Stromal cell of bone marrow (primary cell): ENCODE measurements around the gene PPP2R3A.
A peak's percentile ranks its signal among the peaks of the same experiment; 100 is the strongest.
"Not testable (repeated sequence)": the region's sequence is repeated elsewhere in the genome, so short reads cannot be mapped to it uniquely, and the experiment has no call there.

Experiments
- DNase-seq: peaks from one replicate; pipeline ENCODE4 v3.0.0-alpha.2; 2012; ENCODE audit warnings: low read depth

PPP2R3A gene

DNA sequence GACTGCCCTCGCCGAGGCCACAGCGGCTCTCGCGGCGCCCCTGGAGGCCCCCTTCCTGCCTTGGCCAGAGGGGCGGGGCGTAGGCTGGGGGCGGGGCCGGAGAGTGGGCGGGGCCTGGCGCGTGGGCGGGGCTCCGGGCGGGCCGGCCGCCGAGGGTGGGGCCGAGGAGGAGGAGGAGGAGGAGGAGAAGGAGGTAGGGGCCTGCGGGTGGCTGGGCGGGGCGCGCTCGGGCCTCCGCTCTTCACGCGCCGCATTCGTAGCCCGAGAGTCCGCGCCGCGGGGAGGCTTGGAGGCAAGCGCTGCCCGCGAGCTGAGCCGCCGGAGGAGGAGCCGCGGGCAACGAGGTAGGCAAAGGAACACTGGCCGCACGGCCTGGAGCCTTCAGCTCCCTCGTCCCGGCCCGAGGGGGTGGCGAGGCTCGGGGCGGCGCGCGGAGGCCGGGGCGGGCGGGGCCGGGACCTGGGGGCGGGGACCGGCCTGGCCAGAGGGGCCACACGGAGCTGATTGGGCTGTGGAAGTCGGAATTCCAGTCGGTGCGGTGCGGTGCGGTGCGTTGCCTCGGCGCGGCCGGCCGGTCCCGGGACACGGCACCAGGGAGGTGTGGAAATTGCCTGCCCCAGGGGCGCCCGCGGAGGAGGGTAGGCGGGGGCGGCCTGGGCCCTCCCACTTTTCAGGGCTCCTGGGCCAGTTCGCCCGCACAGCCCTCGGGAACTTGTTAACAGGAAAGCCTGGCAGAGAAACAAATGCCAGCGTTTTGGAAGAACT lies at the start of gene PPP2R3A:
Gene PPP2R3A (plus strand): TSS at position 223 of the 765 bp plus-strand sequence. CDS start 35,771 bp downstream, outside the sequence.
- DNase-seq = peak; percentile 77

GRCh38 chr3:135916310-135916709 lies 49.2 kb upstream of the PPP2R3A start:
- DNase-seq = no peak

DNA sequence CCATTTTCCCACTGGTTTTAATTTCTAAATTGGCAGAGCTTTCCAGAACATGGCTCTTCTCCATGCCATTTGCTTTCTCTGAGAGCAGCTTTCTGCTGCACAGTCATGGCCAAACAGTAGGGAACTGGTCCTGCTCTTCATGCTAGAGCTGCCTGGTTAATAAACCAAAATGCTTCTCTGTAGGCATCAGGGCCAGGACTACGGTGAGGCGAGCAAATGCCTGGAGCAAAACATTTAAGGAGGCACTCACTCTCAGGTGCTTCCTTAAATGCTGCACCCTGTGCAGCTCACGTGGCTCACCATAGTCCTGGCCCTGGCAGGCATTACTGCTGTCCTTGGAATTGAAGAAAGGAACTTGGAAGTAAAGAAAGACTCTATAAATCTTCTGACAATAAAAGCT lies 48.5 kb upstream of the PPP2R3A start:
- DNase-seq = no peak

GRCh38 chr3:135917927-135918597 lies 47.5 kb upstream of the PPP2R3A start:
- DNase-seq = no peak

GRCh38 chr3:135918600-135918999 lies 46.9 kb upstream of the PPP2R3A start:
- DNase-seq = peak; percentile 28

- DNase-seq = no peak
Measured at GRCh38 chr3:135920275-135920674, 45.3 kb upstream of the PPP2R3A start.

DNA sequence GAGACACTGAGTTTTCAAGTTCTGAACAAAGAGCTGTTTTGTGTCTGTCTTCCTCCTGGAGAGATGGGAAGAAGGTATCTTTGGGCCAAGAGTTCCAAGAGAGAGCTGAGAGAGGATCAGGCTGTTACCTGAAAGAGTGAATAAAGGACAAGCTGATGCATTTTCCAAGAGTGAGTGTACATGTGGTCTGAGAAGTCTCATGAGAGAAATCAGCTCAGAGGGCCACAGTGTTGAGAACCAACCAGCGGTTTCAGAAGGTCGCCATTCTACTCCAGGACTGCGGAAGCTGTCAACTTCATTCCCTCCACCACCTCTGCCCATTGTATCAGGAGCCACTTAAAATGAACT lies 42.7 kb upstream of the PPP2R3A start:
- no peak for DNase-seq

GRCh38 chr3:135924506-135924905 lies 41.0 kb upstream of the PPP2R3A start:
- DNase-seq = no peak

GRCh38 chr3:135926664-135927063 lies 38.9 kb upstream of the PPP2R3A start:
- DNase-seq = no peak

DNA sequence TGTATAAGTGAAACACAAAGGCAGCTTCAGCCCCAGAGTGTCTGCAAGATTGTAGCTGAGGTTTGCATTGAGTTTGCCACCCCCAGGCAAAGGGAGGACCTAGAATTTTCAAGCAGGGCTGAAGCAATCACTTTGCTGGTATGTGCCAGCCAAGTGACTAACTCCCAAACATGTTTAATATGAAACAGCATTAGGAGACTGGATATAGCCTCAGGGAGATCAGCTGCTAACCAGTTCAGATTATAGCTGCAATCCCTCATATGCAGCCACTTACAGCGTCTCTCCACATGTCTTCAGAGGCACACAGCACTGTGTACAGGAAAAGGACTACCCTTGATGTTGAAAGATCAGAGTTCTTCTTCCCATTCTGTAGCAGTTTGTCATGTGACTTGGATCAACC lies 38.4 kb upstream of the PPP2R3A start:
- DNase-seq = no peak

DNA sequence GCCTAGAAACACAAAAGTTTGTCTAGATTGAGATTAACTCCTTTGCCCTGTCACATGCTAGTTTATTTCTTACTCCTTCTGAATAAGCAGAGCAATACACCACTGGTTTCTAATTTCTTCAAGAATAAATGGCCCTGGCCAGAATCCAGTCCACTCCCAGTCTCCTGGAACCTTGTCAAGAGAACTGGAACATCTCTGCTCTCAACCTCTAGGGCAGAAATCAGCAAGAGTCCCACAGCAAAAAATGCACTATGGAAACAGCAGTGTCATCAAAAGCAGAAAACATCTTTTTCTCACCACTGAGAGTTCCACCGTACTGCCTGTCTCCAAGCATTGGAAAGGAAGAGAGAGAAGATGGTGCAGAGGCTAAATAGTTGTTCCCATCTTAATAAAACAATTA lies 35.9 kb upstream of the PPP2R3A start:
- peak; percentile 68 for DNase-seq

DNA sequence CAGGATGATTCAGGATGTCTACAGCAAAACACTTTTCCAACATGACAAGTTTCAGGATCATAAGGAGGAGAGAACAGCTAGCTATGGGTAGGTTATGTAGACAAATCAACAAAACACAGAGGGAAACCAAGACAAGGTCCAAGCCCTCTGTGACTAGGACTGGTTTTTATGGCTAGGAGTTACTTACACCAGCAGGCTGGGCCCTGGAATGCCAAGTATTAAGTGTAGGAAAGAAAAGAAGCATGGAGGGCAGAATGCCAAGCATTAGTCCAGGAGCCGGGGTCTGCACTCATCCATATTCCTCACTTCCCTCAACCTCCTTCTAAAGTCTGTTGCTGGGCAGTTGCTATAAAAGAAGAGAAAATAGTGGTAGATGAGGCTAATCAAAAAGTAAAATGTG lies 35.3 kb upstream of the PPP2R3A start:
- no peak for DNase-seq

DNA sequence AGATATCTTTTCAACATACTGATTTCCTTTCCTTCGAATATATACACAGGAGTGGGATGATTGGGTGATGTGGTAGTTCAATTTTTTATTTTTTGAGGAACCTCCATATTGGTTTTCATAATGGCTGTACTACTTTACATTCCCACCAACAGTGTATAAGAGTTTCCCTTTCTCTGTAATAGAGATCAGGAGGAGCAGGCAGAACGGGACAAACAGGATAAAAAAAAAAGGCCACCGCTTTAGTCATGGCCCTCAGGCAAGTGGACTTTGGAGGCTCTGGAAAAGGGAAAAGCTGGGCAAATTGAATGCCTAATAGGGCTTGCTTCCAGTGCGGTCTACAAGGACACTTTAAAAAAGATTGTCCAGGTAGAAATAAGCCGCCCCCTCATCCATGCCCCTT lies 30.4 kb upstream of the PPP2R3A start:
- DNase-seq = not testable (repeated sequence)

DNA sequence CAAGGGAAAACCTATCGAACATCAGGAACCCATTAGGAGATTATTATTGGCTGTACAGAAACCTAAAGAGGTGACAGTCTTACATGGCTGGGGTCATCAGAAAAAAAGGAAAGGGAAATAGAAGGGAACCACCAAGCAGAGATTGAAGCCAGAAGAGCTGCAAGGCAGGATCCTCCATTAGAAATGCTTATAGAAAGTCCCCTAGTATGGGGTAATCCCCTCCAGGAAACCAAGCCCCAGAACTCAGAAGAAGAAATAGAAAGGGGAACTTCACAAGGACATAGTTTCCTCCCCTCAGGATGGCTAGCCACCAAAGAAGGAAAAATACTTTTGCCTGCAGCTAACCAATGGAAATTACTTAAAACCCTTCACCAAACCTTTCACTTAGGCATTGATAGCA lies 27.8 kb upstream of the PPP2R3A start:
- not testable (repeated sequence) for DNase-seq

GRCh38 chr3:135944831-135945230 lies 20.7 kb upstream of the PPP2R3A start:
- no peak for DNase-seq

DNA sequence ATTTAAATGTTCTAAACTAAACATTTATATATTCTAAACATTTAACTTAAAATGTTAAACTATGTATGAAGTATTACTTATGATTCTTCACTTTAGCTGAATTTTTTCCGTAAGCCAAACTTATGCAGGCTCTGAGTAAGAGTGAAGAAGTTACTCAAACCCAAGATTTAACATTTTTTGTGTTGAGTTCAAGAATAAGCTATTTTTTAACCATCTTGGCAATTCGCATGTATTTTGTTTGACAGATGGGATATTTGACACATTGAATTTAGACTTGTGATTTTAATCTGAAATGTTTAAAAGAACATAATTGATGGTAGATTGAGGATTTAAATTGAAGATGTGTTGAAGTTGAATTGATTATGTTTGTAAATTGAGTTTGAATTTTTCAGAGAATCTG lies 14.6 kb upstream of the PPP2R3A start:
- no peak for DNase-seq

GRCh38 chr3:135964160-135964955 lies 1.2 kb upstream of the PPP2R3A start:
- DNase-seq = no peak

- DNase-seq = no peak
Measured at GRCh38 chr3:135965129-135965505, 411 bp upstream of the PPP2R3A start.

GRCh38 chr3:135966271-135966961 lies 888 bp downstream of the PPP2R3A start:
- no peak for DNase-seq

- no peak for DNase-seq
Measured at GRCh38 chr3:135966962-135967274, 1.4 kb downstream of the PPP2R3A start.

DNA sequence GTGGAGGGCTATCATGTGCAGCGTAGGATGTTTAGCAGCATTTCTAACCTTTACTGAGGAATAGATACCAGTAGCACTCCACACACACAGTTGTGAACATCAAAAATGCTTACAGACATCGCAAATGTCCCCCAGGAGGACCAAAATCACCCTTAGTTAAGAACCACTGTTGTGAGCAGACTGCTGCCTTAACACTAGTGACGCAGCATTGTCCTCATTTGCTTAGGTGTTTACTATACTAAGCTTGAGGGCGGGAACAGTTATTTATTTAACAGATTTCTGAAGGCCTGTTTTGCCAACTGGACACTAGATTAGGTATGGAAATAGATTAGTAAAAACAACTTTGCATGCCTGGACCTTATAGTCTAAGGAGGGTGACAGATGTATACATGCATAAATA lies 2.3 kb downstream of the PPP2R3A start:
- DNase-seq = no peak

DNA sequence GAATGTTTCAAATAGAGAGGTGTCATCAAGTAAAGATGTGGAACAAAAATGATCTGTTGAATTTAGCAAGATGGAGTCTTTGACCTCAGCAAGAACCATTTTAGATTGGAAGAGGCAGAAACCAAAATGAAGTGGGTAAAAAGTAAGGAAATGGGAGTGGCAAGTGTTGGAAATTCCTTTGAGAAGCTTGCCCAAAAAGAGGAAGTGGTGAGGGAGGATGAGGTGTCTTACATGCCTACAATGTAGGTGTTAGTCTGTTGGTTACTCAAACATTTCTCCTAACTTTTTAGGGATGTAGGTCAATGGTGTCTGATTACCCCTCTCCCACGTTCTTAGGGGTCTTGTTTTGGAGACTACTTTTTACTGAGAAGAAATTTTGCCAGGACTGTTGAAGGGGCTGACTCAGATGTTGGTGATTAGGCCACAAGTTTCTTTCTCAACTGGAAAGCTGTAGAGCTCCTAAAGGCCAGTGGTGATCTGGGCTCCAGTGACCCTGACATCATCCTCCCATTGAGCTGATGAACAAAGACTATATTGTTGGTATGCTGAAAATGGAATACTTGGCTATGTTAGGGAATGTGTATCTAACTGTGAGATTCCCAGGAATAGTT lies 5.1 kb downstream of the PPP2R3A start:
- DNase-seq = no peak
